GM19463 (cell line): ENCODE data around the gene KCNC3.

ENCODE experiments used
- ATAC-seq: cut with Tn5 transposase; IDR thresholded peaks from one replicate; pipeline ENCODE4 v1.9.1; 2021; ENCODE audit warnings: mild to moderate bottlenecking, moderate library complexity; ENCODE audit not compliant: unreplicated experiment

The KCNC3 gene

GRCh38 chr19:50280074-50280473 is 49.1 kb downstream of the KCNC3 start:
- no peak for ATAC-seq

- no peak for ATAC-seq
Observed at GRCh38 chr19:50277966-50278580, 51.1 kb downstream of the KCNC3 start.

- ATAC-seq, result no peak
Observed at GRCh38 chr19:50276370-50277063, 52.7 kb downstream of the KCNC3 start.

- ATAC-seq, result no peak
Observed at GRCh38 chr19:50275577-50276368, 53.4 kb downstream of the KCNC3 start.

GRCh38 chr19:50273821-50274220 is 55.4 kb downstream of the KCNC3 start:
- no peak for ATAC-seq

- ATAC-seq, result no peak
Observed at GRCh38 chr19:50272263-50272897, 56.8 kb downstream of the KCNC3 start.

GRCh38 chr19:50269653-50270052 is 59.5 kb downstream of the KCNC3 start:
- ATAC-seq, result no peak

GRCh38 chr19:50268501-50268900 is 60.7 kb downstream of the KCNC3 start:
- ATAC-seq, result no peak

GRCh38 chr19:50268041-50268440 is 61.1 kb downstream of the KCNC3 start:
- ATAC-seq, result no peak

GRCh38 chr19:50266896-50267295 is 62.3 kb downstream of the KCNC3 start:
- no peak for ATAC-seq

GRCh38 chr19:50266041-50266440 is 63.1 kb downstream of the KCNC3 start:
- ATAC-seq, result no peak

GRCh38 chr19:50264483-50265186 is 64.5 kb downstream of the KCNC3 start:
- no peak for ATAC-seq

- no peak for ATAC-seq
Observed at GRCh38 chr19:50263176-50263575, 66.0 kb downstream of the KCNC3 start.
